Measurements from ENCODE around the gene MBD3.

The MBD3 gene

DNA sequence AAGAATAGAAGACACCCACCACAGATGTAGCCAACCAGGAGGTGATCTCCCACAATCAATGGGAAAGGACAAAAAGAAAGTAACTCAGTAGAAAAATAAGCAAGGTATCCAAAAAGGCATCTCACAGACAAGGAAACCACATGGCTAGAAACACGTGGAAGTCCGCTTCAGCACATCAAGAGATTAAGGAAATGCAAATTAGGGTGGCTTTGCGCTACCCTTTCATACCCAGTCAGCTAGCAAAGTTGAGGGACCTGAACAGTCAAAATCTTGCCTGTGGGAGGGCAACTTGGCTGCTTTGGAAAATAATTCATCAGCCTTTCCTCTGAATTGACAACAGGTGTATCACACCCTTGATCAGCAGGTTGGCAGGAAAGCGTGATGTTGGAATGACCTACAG lies 24.2 kb upstream of the MBD3 start:
- TF ChIP-seq, protein P1, sequence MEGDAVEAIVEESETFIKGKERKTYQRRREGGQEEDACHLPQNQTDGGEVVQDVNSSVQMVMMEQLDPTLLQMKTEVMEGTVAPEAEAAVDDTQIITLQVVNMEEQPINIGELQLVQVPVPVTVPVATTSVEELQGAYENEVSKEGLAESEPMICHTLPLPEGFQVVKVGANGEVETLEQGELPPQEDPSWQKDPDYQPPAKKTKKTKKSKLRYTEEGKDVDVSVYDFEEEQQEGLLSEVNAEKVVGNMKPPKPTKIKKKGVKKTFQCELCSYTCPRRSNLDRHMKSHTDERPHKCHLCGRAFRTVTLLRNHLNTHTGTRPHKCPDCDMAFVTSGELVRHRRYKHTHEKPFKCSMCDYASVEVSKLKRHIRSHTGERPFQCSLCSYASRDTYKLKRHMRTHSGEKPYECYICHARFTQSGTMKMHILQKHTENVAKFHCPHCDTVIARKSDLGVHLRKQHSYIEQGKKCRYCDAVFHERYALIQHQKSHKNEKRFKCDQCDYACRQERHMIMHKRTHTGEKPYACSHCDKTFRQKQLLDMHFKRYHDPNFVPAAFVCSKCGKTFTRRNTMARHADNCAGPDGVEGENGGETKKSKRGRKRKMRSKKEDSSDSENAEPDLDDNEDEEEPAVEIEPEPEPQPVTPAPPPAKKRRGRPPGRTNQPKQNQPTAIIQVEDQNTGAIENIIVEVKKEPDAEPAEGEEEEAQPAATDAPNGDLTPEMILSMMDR (IDR thresholded peaks at IDR 0.05; ENCODE audit: unreplicated experiment in 3 of 3): no peak
- H3K4me1 Mint-ChIP-seq: no peaks in the 10 kb centered on the region
- peaks cover 53% of the 10 kb centered on the region for H3K36me3 Mint-ChIP-seq (ENCODE audit: low read depth)
- no peak overlapping the region for H3K4me3 Mint-ChIP-seq
- no peak overlapping the region for H3K27ac Mint-ChIP-seq
- H3K9me3 Mint-ChIP-seq: no peaks in the 10 kb centered on the region
- H3K27me3 Mint-ChIP-seq (ENCODE audit: low read depth): no peaks in the 10 kb centered on the region

DNA sequence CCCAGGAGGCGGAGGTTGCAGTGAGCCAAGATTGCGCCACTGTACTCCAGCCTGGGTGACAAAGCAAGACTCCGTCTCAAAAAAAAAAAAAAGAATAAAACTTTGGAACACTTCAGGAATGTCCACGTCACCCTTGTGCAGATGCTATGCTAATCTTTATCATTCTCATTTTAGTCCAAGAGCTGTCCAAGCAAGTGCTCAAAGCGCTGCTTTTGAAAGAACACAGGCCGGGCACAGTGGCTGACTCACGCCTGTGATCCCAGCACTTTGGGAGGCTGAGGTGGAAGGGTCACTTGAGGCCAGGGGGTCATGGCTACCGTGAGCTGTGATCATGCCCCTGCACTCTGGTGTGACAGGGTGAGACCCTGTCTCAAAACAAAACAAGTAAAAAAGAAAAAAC lies 23.7 kb upstream of the MBD3 start:
- H3K27ac Mint-ChIP-seq: no peak overlapping the region
- no peaks in the 10 kb centered on the region for H3K9me3 Mint-ChIP-seq
- TF ChIP-seq, protein P1 (IDR thresholded peaks at IDR 0.05; ENCODE audit: unreplicated experiment in 3 of 3): no peak
- H3K4me1 Mint-ChIP-seq: no peaks in the 10 kb centered on the region
- no peaks in the 10 kb centered on the region for H3K27me3 Mint-ChIP-seq (ENCODE audit: low read depth)
- H3K36me3 Mint-ChIP-seq (ENCODE audit: low read depth): peaks cover 56% of the 10 kb centered on the region
- no peak overlapping the region for H3K4me3 Mint-ChIP-seq

DNA sequence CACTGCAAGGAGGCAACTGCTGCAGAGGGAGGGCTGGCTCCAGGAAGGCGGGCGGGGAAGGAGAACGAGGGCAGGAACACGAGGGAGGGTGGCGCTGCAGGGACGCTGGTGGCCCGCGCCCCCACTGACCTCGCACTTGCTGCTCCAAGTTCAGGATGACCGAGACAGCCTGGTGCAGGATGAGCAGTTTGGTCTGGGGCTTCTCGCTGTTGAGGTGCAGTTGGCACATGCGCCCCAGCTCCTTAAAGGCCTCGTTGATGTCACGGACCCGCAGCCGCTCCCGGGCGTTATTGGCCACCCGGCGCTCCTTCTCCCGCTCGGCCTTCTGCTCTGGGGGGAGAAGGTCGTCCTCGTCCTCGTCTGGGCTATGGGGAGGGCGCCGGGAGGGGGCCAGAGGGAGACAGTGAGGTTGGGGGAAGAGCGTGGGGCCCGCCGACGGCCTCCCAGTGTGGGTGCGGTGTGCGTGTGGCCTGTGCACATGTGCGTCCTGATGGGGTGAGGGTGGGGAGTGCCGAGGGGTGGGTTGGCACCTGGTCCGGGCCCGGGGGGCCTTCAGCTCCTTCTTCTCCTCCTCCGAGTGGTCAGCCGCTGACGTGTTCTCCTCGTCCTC lies 22.6 kb upstream of the MBD3 start:
- TF ChIP-seq, protein P1 (IDR thresholded peaks at IDR 0.05; ENCODE audit: unreplicated experiment in 3 of 3): no peak
- H3K27ac Mint-ChIP-seq: no peak overlapping the region
- no peaks in the 10 kb centered on the region for H3K27me3 Mint-ChIP-seq (ENCODE audit: low read depth)
- no peaks in the 10 kb centered on the region for H3K4me1 Mint-ChIP-seq
- H3K4me3 Mint-ChIP-seq: no peak overlapping the region
- H3K9me3 Mint-ChIP-seq: no peaks in the 10 kb centered on the region
- H3K36me3 Mint-ChIP-seq (ENCODE audit: low read depth): peaks cover 59% of the 10 kb centered on the region

DNA sequence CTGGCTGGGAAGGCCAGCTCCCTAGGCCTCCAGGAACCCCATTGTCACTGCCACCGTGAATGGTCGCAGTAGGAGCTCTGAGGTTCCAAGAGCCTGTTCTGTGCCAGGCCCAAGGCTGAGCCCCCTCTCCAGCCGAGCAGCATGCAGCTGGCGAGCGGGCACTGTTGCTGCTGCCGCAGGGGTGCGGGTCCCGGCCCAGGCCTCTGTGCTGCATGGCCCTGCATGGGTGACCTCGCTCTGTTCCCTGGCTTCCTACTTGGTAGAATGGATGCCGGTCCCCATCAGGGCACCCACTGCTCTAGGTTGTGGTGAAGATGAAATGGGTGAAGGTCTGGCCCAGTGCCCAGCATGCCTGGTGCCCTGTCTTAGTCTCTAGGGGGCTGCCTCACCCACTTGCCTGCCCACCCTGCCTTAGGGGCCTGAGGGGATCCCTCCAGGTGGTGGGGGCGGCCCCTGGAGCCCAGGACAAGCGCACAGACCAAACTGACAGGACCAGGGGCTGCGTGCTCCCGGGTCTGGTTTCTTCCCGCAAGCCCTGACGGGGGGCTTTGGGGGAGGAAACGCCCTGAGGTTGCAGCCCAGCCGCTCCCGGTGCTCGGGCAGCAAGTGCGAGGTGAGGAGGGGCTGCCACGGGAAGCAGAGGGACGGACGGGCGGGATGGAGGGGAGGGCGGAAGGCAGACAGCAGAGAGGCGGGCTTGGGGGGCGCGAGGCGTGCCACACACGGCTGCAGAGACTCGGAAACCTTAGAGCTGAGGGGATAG lies 21.3 kb upstream of the MBD3 start:
- H3K27ac Mint-ChIP-seq: no peak overlapping the region
- H3K4me3 Mint-ChIP-seq: no peak overlapping the region
- no peaks in the 10 kb centered on the region for H3K9me3 Mint-ChIP-seq
- TF ChIP-seq, protein P1 (IDR thresholded peaks at IDR 0.05; ENCODE audit: unreplicated experiment in 3 of 3): no peak
- H3K36me3 Mint-ChIP-seq (ENCODE audit: low read depth): peaks cover 54% of the 10 kb centered on the region
- H3K27me3 Mint-ChIP-seq (ENCODE audit: low read depth): no peaks in the 10 kb centered on the region
- no peaks in the 10 kb centered on the region for H3K4me1 Mint-ChIP-seq

DNA sequence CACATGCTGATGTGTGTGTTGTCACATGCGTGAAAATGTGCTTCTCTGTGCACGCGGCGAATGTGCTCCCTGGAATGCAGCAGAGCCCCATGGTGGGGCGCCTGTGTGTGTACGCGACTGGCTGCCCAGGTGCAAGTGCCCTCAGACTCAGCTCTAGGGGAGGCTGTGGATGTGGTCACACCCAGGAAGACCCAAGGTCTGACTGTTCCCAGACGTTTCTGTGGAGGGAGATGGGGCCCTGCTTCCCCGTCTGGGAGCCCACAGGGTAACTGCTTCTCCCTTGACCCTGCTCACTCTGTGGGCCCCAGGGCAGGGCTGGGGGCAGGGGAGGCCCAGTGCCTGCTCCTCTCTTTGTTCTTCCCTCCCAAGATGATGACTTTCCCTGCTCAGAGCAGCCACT lies 20.5 kb upstream of the MBD3 start:
- H3K4me1 Mint-ChIP-seq: no peaks in the 10 kb centered on the region
- no peaks in the 10 kb centered on the region for H3K9me3 Mint-ChIP-seq
- H3K27me3 Mint-ChIP-seq (ENCODE audit: low read depth): no peaks in the 10 kb centered on the region
- H3K27ac Mint-ChIP-seq: no peak overlapping the region
- H3K4me3 Mint-ChIP-seq: no peak overlapping the region
- TF ChIP-seq, protein P1 (IDR thresholded peaks at IDR 0.05; ENCODE audit: unreplicated experiment in 3 of 3): no peak
- H3K36me3 Mint-ChIP-seq (ENCODE audit: low read depth): peaks cover 47% of the 10 kb centered on the region

Measured in nephron (organoid).